Measurements from ENCODE around the gene TCOF1.

The TCOF1 gene

GRCh38 chr5:150401076-150401375 is 43.5 kb downstream of the TCOF1 start:
- no peaks in the 10 kb centered on the region for H3K27me3 ChIP-seq
- no peak overlapping the region for H3K9ac ChIP-seq
- no peak for TF ChIP-seq Cebpa-rat (IDR thresholded peaks at IDR 0.05)
- H3K4me3 ChIP-seq = no peak overlapping the region
- no peak overlapping the region for H3K4me2 ChIP-seq
- no peaks in the 10 kb centered on the region for H3K9me3 ChIP-seq
- peaks cover 100% of the 10 kb centered on the region for H3K36me3 ChIP-seq
- peak overlapping the region; percentile 43; the same call in 1 of the 2 replicates for H3K27ac ChIP-seq
- peaks cover 49% of the 10 kb centered on the region for H3K4me1 ChIP-seq
- H4K20me1 ChIP-seq = peaks cover 97% of the 10 kb centered on the region

- no peak for TF ChIP-seq Cebpa-rat (IDR thresholded peaks at IDR 0.05)
- Histone ChIP-seq H3K36me3 (peaks cover 100% of the 10 kb centered on the region), H3K4me3 (no peak overlapping the region), H3K4me2 (no peak overlapping the region), H4K20me1 (peaks cover 97% of the 10 kb centered on the region), H3K9me3 (no peaks in the 10 kb centered on the region), H3K9ac (no peak overlapping the region), H3K4me1 (peaks cover 55% of the 10 kb centered on the region), H3K27ac (peak overlapping the region; percentile 43; the same call in 1 of the 2 replicates), H3K27me3 (no peaks in the 10 kb centered on the region)
These were observed 44.1 kb downstream of the TCOF1 start for GRCh38 chr5:150401376-150402228.

- H3K4me2 ChIP-seq = no peak overlapping the region
- peaks cover 100% of the 10 kb centered on the region for H3K36me3 ChIP-seq
- no peaks in the 10 kb centered on the region for H3K9me3 ChIP-seq
- H4K20me1 ChIP-seq = peaks cover 100% of the 10 kb centered on the region
- H3K27ac ChIP-seq = peak overlapping the region; percentile 45; the same call in 1 of the 2 replicates
- H3K4me3 ChIP-seq = no peak overlapping the region
- no peak overlapping the region for H3K9ac ChIP-seq
- H3K4me1 ChIP-seq = peaks cover 62% of the 10 kb centered on the region
- no peak for TF ChIP-seq Cebpa-rat (IDR thresholded peaks at IDR 0.05)
- no peaks in the 10 kb centered on the region for H3K27me3 ChIP-seq
These were observed 44.8 kb downstream of the TCOF1 start for GRCh38 chr5:150402229-150402773.

GRCh38 chr5:150402901-150403342 is 45.4 kb downstream of the TCOF1 start:
- no peak overlapping the region for H3K4me3 ChIP-seq
- H3K36me3 ChIP-seq = peaks cover 100% of the 10 kb centered on the region
- 0 out of 2 replicates have a peak overlapping the region, but pooled peaks have one; percentile 15 for H3K9ac ChIP-seq
- H4K20me1 ChIP-seq = peaks cover 100% of the 10 kb centered on the region
- H3K27ac ChIP-seq = no peak overlapping the region
- no peaks in the 10 kb centered on the region for H3K27me3 ChIP-seq
- peaks cover 68% of the 10 kb centered on the region for H3K4me1 ChIP-seq
- H3K9me3 ChIP-seq = no peaks in the 10 kb centered on the region
- no peak overlapping the region for H3K4me2 ChIP-seq
- TF ChIP-seq Cebpa-rat (IDR thresholded peaks at IDR 0.05) = no peak

- H3K27me3 ChIP-seq = no peaks in the 10 kb centered on the region
- H3K9me3 ChIP-seq = no peaks in the 10 kb centered on the region
- H3K27ac ChIP-seq = no peak overlapping the region
- no peak overlapping the region for H3K4me2 ChIP-seq
- H3K4me3 ChIP-seq = no peak overlapping the region
- H4K20me1 ChIP-seq = peaks cover 100% of the 10 kb centered on the region
- H3K9ac ChIP-seq = 0 out of 2 replicates have a peak overlapping the region, but pooled peaks have one; percentile 4
- peaks cover 100% of the 10 kb centered on the region for H3K36me3 ChIP-seq
- TF ChIP-seq Cebpa-rat (IDR thresholded peaks at IDR 0.05) = no peak
- peaks cover 75% of the 10 kb centered on the region for H3K4me1 ChIP-seq
These were observed 46.6 kb downstream of the TCOF1 start for GRCh38 chr5:150404121-150404520.

GRCh38 chr5:150404535-150404934 is 47.0 kb downstream of the TCOF1 start:
- H3K27me3 ChIP-seq = no peaks in the 10 kb centered on the region
- H3K4me1 ChIP-seq = peaks cover 74% of the 10 kb centered on the region
- no peaks in the 10 kb centered on the region for H3K9me3 ChIP-seq
- H3K27ac ChIP-seq = no peak overlapping the region
- no peak overlapping the region for H3K4me2 ChIP-seq
- TF ChIP-seq Cebpa-rat (IDR thresholded peaks at IDR 0.05) = no peak
- H3K36me3 ChIP-seq = peaks cover 100% of the 10 kb centered on the region
- no peak overlapping the region for H3K4me3 ChIP-seq
- H4K20me1 ChIP-seq = peaks cover 100% of the 10 kb centered on the region
- 0 out of 2 replicates have a peak overlapping the region, but pooled peaks have one; percentile 4 for H3K9ac ChIP-seq

GRCh38 chr5:150404941-150405816 is 47.7 kb downstream of the TCOF1 start:
- H3K4me2 ChIP-seq = peak overlapping the region; percentile 14; the same call in 1 of the 2 replicates
- peaks cover 94% of the 10 kb centered on the region for H3K36me3 ChIP-seq
- H3K27me3 ChIP-seq = no peaks in the 10 kb centered on the region
- no peak overlapping the region for H3K4me3 ChIP-seq
- H3K27ac ChIP-seq = no peak overlapping the region
- H3K4me1 ChIP-seq = peaks cover 68% of the 10 kb centered on the region
- no peak overlapping the region for H3K9ac ChIP-seq
- TF ChIP-seq Cebpa-rat (IDR thresholded peaks at IDR 0.05) = no peak
- no peaks in the 10 kb centered on the region for H3K9me3 ChIP-seq
- H4K20me1 ChIP-seq = peaks cover 95% of the 10 kb centered on the region

GRCh38 chr5:150406103-150406722 is 48.7 kb downstream of the TCOF1 start:
- H3K4me1 ChIP-seq = peaks cover 66% of the 10 kb centered on the region
- no peak for TF ChIP-seq Cebpa-rat (IDR thresholded peaks at IDR 0.05)

GRCh38 chr5:150406723-150407095 is 49.2 kb downstream of the TCOF1 start:
- H3K4me3 ChIP-seq = no peak overlapping the region
- H3K27me3 ChIP-seq = no peaks in the 10 kb centered on the region
- no peaks in the 10 kb centered on the region for H3K9me3 ChIP-seq
- peaks cover 87% of the 10 kb centered on the region for H3K36me3 ChIP-seq
- no peak for TF ChIP-seq Cebpa-rat (IDR thresholded peaks at IDR 0.05)
- H3K4me1 ChIP-seq = peaks cover 62% of the 10 kb centered on the region
- H3K27ac ChIP-seq = peak overlapping the region; percentile 99
- peak overlapping the region; percentile 96; the same call in 1 of the 2 replicates for H3K9ac ChIP-seq
- peak overlapping the region; percentile 90 for H3K4me2 ChIP-seq
- H4K20me1 ChIP-seq = peaks cover 90% of the 10 kb centered on the region

More at GRCh38 chr5:150406103-150406722, 48.7 kb downstream of the TCOF1 start:
- no peaks in the 10 kb centered on the region for H3K27me3 ChIP-seq
- peak overlapping the region; percentile 99; the same call in 1 of the 2 replicates for H3K27ac ChIP-seq
- no peak overlapping the region for H3K9ac ChIP-seq
- H4K20me1 ChIP-seq = peaks cover 90% of the 10 kb centered on the region
- H3K9me3 ChIP-seq = no peaks in the 10 kb centered on the region
- H3K4me2 ChIP-seq = peak overlapping the region; percentile 90; the same call in 1 of the 2 replicates
- H3K36me3 ChIP-seq = peaks cover 89% of the 10 kb centered on the region
- H3K4me3 ChIP-seq = no peak overlapping the region

All from BLaER1 (cell line).